Chondrocyte (in vitro differentiated cells): ENCODE measurements around the gene UBN1. TPM values are rescaled to one million over a fixed set of nuclear protein-coding genes. Genes with fewer than 3 reads are reported as not detected.

Experiments
- DNase-seq: peaks from one replicate; pipeline ENCODE4 v3.0.0; 2021; ENCODE audit warnings: mixed read lengths, low spot score
- H3K27ac Mint-ChIP-seq: one replicate; pipeline ENCODE4 v1.8.0; 2021; ENCODE audit warnings: mild to moderate bottlenecking, moderate library complexity, mixed read lengths; ENCODE audit not compliant: unreplicated experiment
- H3K27me3 Mint-ChIP-seq: 2 replicates; pipeline ENCODE4 v1.8.0; 2021; ENCODE audit warnings: low read depth, mixed read lengths
- H3K36me3 Mint-ChIP-seq: 2 replicates; pipeline ENCODE4 v1.8.0; 2021; ENCODE audit warnings: low read depth, mixed read lengths
- H3K4me1 Mint-ChIP-seq: 2 replicates; pipeline ENCODE4 v1.8.0; 2021; ENCODE audit warnings: low read depth, mild to moderate bottlenecking, mixed read lengths
- H3K4me3 Mint-ChIP-seq: one replicate; pipeline ENCODE4 v1.8.0; 2021; ENCODE audit warnings: mild to moderate bottlenecking, moderate library complexity, mixed read lengths; ENCODE audit not compliant: unreplicated experiment
- H3K9me3 Mint-ChIP-seq: 2 replicates; pipeline ENCODE4 v1.8.0; 2021; ENCODE audit warnings: low read depth, mixed read lengths
- CTCF ChIP-seq: fragments of 200-600 bp; sonication (generic); IDR thresholded peaks from 2 replicates; pipeline ENCODE4 v1.5.0; 2021; ENCODE audit warnings: antibody characterized with exemption, mild to moderate bottlenecking, moderate library complexity
- total RNA-seq: library from RNA; stranded (reverse); gene quantifications from 3 replicates; pipeline ENCODE4 v1.2.1, GENCODE V29; 2021

UBN1 gene
- total RNA-seq, 1 donor from 2014 or later, result 40.1 TPM

GRCh38 chr16:4880006-4880580, 32.8 kb downstream of the UBN1 start:
- DNase-seq, result no peak
- Mint-ChIP-seq H3K27me3 (no peaks in the 10 kb centered on the region), H3K36me3 (peaks cover 42% of the 10 kb centered on the region), H3K4me1 (peaks cover 26% of the 10 kb centered on the region), H3K9me3 (no peaks in the 10 kb centered on the region), H3K27ac (no peak overlapping the region), H3K4me3 (no peak overlapping the region)
- TF ChIP-seq CTCF, result no peak

- no peak for DNase-seq
- TF ChIP-seq CTCF, result peak; percentile 9
- H3K27me3 Mint-ChIP-seq, result no peaks in the 10 kb centered on the region
- peaks cover 47% of the 10 kb centered on the region for H3K36me3 Mint-ChIP-seq
- H3K4me1 Mint-ChIP-seq, result peaks cover 26% of the 10 kb centered on the region
- no peak overlapping the region for H3K4me3 Mint-ChIP-seq
- H3K27ac Mint-ChIP-seq, result peak overlapping the region; percentile 65
- no peaks in the 10 kb centered on the region for H3K9me3 Mint-ChIP-seq
Measured at GRCh38 chr16:4882000-4882632, 34.8 kb downstream of the UBN1 start.

- H3K9me3 Mint-ChIP-seq, result no peaks in the 10 kb centered on the region
Measured at GRCh38 chr16:4882633-4883285, 35.5 kb downstream of the UBN1 start.

GRCh38 chr16:4883501-4883900, 36.2 kb downstream of the UBN1 start:
- H3K4me3 Mint-ChIP-seq, result no peak overlapping the region
- DNase-seq, result no peak
- no peaks in the 10 kb centered on the region for H3K27me3 Mint-ChIP-seq
- peaks cover 46% of the 10 kb centered on the region for H3K36me3 Mint-ChIP-seq
- H3K9me3 Mint-ChIP-seq, result no peaks in the 10 kb centered on the region
- no peak overlapping the region for H3K27ac Mint-ChIP-seq
- H3K4me1 Mint-ChIP-seq, result peaks cover 26% of the 10 kb centered on the region
- TF ChIP-seq CTCF, result no peak

More at GRCh38 chr16:4882633-4883285, 35.5 kb downstream of the UBN1 start:
- peaks cover 45% of the 10 kb centered on the region for H3K36me3 Mint-ChIP-seq
- no peak overlapping the region for H3K4me3 Mint-ChIP-seq
- H3K27ac Mint-ChIP-seq, result peak overlapping the region; percentile 65
- H3K27me3 Mint-ChIP-seq, result no peaks in the 10 kb centered on the region
- peaks cover 26% of the 10 kb centered on the region for H3K4me1 Mint-ChIP-seq
- DNase-seq, result no peak
- TF ChIP-seq CTCF, result no peak

- DNase-seq, result no peak
- no peak for TF ChIP-seq CTCF
- H3K27me3 Mint-ChIP-seq, result no peaks in the 10 kb centered on the region
- H3K27ac Mint-ChIP-seq, result no peak overlapping the region
- H3K9me3 Mint-ChIP-seq, result no peaks in the 10 kb centered on the region
- peaks cover 44% of the 10 kb centered on the region for H3K36me3 Mint-ChIP-seq
- no peak overlapping the region for H3K4me3 Mint-ChIP-seq
- peaks cover 26% of the 10 kb centered on the region for H3K4me1 Mint-ChIP-seq
Measured at GRCh38 chr16:4884209-4884608, 36.9 kb downstream of the UBN1 start.
